HG03060 (cell line): Measurements from ENCODE around the gene ZNF500.
"Not testable (repeated sequence)": the region's sequence is repeated elsewhere in the genome, so short reads cannot be mapped to it uniquely, and the experiment has no call there.

Source experiments
- ATAC-seq: cut with Tn5 transposase; IDR thresholded peaks from one replicate; pipeline ENCODE4 v1.9.1; 2021; ENCODE audit warnings: low read depth, moderate number of reproducible peaks; ENCODE audit not compliant: unreplicated experiment

ZNF500 gene

GRCh38 chr16:4746991-4747574 is 19.9 kb downstream of the ZNF500 start:
- no peak for ATAC-seq

- no peak for ATAC-seq
Measured at GRCh38 chr16:4746215-4746614, 20.7 kb downstream of the ZNF500 start.

DNA sequence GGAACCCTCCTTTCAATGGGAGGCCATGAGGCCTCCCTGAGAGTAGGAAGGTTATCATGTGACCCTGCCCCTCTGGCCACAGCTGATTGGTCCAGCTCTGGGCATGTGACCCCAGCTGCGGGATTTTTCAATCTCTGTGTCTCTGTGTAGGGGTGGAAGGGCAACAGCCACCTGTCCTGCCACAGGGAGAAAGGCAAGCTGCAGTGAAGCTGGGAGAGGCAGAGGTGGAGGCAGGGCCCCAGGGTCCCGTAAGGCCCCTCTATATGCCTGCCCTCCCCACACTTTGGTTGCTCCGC is 21.7 kb downstream of the ZNF500 start:
- ATAC-seq, result no peak

DNA sequence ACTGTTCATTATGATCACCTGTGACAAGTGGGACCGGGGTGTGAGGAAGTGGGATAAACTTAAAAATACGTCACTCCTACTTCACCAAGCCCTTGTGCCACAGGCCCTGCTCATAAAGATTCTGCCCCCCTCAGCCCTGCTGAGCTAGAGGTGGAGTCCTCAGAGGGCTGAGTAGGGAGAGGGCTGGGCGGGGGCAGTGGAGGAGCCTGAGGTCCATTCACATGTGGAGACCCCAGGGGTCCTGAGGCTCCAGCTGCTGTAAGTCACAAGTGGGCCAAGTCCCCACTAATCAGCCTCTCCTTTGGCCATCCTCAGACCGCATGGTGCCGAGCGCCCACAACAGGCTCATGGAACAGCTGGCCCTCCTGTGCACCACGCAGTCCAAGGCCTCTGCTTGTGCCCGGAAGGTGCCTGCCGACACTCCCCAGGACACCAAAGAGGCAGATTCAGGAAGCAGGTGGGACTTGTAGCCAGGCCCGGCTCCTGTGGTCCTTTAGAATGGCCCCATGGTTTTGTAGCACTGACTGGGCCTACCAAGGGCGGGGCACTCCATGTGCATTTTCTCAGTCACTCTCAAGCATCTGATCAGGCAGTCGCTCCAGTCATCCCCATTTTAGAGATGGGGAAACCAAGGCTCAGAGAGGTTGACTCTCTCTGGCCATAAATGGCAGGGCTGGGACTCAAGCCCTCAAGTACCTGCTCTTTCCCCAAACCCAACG is 22.2 kb downstream of the ZNF500 start:
- ATAC-seq, result no peak

- ATAC-seq, result no peak
Measured at GRCh38 chr16:4743226-4743878, 23.6 kb downstream of the ZNF500 start.

DNA sequence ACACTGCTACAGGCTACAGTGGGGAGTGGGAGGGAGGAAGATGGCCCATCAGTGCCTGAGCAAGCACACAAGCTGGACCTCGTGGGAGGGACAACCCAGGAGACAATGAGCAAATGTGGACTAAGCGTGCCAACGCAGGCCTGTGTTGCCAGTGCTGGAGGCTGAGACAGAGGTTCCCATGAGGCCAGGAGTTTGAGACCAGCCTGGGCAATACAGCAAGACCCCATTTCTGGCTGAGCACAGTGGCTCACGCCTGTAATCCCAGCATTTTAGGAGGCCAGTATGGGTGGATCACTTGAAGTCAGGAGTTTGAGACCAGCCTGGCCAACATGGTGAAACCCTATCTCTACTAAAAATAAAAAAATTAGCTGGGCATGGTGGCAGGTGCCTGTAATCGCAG is 28.6 kb downstream of the ZNF500 start:
- not testable (repeated sequence) for ATAC-seq

GRCh38 chr16:4737545-4737944 is 29.4 kb downstream of the ZNF500 start:
- ATAC-seq, result no peak

- ATAC-seq, result no peak
Measured at GRCh38 chr16:4736546-4736945, 30.4 kb downstream of the ZNF500 start.

- peak; percentile 30 for ATAC-seq
Measured at GRCh38 chr16:4734730-4735535, 32.0 kb downstream of the ZNF500 start.

DNA sequence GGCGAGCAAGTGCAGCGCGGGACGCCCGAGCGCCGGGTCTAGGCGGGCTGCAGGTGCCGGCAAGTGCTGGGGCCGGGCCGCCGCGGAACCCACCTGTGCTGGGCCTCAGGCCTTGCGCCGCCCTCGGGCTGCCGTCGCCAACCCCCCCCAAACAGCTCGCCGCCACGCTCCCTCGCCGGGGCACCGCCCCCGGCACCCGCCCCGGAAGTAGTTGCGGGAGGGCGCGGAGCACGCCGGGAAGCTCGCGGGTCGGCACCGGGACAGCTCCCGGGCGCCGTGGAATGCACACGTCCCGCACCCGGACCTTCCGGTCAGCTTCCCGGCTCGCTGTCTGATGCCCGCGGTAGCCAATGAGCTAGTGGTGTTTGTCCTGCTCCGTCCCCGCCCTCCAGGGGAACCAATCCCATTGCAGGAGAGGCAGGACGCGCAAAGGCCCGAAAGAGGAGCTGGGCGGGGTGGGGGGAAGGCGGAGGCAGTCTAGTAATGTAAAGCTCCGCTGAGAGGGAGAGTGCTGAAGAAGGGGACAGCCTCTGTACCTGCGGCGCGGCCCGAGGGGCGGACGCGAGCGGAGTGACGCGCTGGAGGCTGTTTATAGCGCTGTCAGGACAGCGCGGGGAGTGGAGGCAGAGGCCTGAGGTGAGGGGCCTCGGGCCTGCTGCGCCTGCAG is 32.8 kb downstream of the ZNF500 start, which contains the start of the genes ANKS3 and DNAAF8:
TSS of gene ANKS3 (minus strand) at position 209 of the 667 bp plus-strand sequence. CDS start 4,122 bp downstream, outside the sequence.
TSS of gene DNAAF8 (plus strand) at position 475 of the 667 bp plus-strand sequence. CDS start 1,978 bp downstream, outside the sequence.
- peak; percentile 55 for ATAC-seq

- no peak for ATAC-seq
Measured at GRCh38 chr16:4733747-4734062, 33.3 kb downstream of the ZNF500 start.

DNA sequence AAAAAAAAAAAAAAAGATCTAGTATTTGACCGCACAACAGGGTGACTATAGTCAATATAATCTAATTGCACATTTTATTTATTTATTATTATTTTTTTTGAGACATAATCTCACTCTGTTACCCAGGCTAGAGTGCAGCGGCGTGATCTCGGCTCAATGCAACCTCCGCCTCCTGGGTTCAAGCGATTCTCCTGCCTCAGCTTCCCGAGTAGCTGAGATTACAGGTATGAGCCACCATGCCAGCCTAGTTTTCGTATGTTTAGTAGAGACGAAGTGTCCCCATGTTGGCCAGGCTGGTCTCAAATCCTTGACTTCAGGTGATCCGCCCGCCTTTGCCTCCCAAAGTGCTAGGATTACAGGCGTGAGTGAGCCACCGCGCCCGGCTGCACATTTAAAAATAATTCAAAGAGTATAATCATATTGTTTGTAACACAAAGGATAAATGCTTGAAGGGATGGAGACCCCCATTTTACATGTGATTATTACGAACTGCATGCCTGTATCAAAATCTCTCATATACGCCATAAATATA is 33.7 kb downstream of the ZNF500 start:
- no peak for ATAC-seq

- ATAC-seq, result no peak
Measured at GRCh38 chr16:4729876-4730275, 37.1 kb downstream of the ZNF500 start.

DNA sequence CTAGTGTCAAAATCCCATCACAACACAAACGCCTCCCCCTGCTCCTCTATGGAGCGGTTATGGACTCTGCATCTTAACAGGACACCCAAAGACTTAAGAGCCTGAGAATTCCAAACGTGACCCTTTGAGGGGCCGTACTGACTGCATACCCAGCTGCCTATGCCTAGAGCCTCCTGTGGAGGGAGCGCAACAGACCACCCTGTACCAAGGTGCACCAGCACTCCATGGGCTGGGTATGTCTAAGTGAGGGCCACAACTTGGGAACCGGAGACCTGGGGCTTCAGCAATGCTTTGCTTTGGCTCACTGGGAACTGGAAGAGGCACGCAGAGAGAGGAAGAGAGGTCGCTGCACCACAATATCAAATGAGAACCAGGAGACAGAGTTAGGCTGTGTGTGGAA is 38.3 kb downstream of the ZNF500 start:
- no peak for ATAC-seq

- no peak for ATAC-seq
Measured at GRCh38 chr16:4726616-4727015, 40.3 kb downstream of the ZNF500 start.

GRCh38 chr16:4724661-4725270 is 42.2 kb downstream of the ZNF500 start:
- ATAC-seq, result no peak

- no peak for ATAC-seq
Measured at GRCh38 chr16:4723071-4723767, 43.7 kb downstream of the ZNF500 start.

DNA sequence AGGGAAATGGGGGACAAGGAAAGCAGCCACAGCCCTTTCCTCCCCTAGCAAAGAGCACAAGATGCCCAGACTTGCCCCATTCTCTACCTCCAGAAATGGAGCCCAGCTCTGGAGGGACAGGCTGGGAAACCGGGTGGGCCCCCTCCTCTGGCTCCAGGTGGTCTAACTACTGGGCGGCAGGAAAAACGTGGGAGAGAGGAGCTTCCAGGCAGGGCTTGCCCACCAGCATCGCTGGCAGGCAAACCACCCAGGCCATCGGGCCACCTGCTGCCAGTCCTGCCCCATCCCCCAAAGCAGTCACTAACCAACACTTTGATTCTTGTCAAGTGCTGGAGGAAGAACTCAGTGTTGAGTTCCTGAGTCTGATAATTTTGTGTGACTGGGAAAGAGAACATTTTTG is 48.5 kb downstream of the ZNF500 start:
- no peak for ATAC-seq

- ATAC-seq, result no peak
Measured at GRCh38 chr16:4714996-4715395, 52.0 kb downstream of the ZNF500 start.
